SKM-1 treated with dmso at 0.1 percent for 144 hours (cell line): ENCODE measurements around the gene TMEM204.

Experiments
- DNase-seq: peaks from one replicate; lab custom pipeline; 2025; ENCODE audit not compliant: unreplicated experiment; lab: John Stamatoyannopoulos, UW

The TMEM204 gene

DNA sequence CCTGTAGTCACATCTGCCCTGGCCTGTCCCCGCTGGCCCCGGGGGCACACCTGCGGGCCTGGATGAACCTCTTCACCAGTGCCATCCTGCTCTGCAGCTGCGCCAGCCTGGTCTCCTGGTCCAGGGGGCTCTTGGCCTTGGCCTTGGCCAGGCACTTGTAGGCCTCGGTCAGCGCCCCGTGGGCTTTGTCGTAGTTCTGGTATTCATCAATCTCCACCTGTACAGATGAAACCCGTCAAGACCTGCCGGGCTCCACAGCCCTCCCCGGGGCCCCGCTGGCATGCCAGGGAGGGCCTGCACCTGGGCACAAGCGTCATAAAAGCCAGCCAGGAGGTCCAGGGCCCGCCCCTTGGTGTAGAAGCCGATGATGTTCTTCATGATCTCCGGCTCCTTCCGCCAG is 13.6 kb upstream of the TMEM204 start:
- no peak for DNase-seq

DNA sequence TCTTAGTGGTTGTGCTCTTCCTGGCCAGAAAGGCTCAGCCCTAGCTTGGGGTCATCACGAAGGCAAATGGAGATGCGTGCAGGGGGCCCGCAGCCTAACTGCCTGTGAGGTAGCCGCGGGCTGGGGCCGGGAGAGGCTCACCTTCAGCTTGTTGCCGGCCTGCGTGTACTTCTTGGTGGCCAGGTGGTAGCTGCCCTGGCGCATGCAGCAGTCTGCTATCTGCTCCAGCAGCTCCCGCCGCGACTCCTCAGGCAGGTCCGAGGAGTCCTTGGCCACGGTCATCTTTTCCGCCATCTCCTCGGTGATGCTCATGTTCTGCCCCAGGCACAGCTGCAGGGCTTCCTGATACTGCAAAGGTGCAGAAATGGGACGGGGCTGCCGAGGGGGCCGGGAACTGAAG is 13.0 kb upstream of the TMEM204 start:
- DNase-seq: no peak

DNA sequence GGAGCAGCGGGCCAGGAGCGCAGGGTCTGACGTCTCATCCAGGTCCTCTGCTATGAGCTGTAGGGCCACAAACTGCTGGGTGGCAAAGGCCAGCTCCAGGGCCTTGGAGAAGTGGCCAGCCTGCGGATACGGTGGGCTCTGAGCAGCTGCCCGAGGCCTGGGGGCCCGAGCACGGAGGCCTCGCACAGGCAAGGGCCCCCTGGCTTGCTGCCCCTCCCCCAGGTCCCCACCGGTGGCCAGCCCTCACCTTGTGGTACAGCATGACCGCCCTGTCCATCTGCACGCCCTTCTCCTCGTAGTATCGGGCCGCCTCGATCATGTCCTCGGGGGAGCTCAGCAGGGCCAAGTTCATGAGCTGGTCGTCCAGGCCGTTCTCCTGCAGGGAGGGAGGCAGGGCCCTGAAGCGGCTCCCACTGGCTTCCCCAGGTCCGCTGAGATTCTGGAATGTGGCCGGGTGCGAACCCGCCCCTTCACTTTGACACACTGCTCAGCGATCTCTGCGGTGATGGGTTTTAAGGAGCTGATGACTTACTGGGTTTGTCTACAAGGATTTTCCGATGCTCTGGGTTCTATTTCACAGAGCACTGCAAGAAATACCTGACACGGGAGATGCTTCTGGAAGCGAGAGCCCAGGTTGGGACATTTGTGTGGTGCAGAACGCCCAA is 9.8 kb upstream of the TMEM204 start:
- DNase-seq: no peak

DNA sequence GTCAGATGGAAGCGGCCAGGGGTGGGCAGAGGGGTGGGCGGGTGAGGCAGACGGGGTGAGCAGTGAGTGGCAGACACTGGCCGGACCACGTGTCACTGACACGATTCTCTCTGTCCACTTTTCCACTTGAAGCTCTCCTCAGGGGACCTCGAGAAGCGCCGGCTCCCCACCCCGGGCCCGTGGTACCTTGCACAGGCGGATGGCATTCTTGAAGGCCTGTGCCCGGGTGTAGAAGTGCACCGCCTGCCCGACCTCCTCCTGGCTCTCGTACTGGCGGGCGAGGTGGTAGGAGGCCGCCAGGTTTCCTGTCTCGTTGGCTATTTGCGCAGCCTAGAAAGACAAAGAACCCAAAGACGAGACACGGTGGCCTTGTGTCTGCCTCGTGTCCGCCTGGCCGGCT is 9.1 kb upstream of the TMEM204 start:
- no peak for DNase-seq

DNA sequence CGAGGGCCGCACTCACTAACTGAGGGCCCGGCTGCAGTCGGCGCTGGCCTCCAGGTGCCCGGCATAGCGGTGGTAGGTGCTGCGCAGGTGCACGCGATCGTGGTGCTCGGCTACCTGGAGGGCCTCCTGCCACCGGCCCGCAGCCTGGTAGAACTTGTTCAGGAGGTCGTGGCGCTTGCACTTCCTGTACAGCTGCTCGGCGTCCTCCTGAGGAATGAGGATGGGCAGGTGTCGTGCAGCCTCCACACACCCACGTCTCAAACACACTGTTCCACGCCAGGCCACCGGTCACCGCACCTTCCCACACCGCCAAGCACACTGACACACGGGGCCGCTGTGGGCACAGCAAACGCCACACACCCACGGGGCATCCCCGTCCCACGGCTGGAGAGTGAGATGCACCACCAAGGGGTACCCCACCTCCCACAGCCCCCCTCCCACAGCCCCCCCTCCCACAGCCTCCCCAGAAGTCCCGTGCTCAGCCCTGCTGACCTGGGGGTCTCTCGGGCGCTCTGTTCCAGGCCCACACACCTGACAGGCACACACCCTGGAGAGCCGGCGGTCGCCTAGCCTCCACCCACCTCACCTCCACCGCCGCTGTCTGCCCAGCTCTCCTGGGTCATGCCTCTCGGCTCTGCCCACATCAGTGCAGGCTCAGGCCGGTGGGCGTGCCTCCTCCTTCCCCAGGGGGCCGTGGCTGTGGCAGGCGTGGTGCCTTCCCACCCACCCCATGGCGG is 7.4 kb upstream of the TMEM204 start:
- no peak for DNase-seq

DNA sequence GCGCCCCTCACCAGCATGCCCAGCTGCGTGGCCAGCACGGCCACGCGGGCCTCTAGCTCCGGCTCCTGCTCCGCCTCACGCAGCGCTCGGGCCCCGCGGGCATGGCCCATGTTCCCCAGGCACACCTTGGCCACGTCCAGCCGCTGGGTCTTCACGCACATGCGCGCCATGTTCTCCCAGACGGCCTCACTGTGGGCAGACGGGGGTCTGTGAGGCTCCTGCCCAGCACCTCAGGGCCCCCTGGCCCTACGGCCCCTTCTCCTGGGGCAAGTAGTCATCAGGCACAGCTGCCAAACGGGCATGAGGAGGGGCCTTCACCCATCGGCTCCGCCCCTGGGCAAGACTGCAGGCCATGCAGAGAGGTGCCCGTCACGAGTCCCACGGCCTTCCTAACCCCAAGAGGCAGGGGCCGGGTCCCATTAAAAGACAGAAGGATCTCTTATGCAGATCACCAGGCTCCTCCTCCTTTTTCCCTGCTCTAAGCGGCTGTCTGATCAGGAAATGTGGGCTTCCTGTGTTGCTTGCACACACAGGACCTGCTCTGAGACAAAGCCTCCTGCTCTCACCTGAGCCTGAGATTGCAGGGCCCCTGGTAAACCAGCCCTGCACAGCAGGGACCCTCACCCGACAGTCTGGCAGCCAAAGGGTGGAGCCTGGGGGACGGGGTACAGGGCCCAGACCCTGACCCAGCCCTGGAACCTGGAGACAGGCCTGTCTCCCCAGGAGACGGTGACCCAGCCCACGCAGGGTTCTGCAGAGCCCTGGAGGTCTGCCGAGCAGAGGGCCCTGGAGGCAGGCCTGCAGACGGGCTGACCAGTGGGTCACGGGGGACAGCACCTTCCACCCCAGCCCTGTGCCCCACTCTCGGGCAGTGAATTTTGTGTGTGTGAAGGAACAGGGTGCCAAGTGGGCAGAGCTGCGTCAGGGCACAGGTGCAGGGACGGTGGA is 6.6 kb upstream of the TMEM204 start:
- no peak for DNase-seq

DNA sequence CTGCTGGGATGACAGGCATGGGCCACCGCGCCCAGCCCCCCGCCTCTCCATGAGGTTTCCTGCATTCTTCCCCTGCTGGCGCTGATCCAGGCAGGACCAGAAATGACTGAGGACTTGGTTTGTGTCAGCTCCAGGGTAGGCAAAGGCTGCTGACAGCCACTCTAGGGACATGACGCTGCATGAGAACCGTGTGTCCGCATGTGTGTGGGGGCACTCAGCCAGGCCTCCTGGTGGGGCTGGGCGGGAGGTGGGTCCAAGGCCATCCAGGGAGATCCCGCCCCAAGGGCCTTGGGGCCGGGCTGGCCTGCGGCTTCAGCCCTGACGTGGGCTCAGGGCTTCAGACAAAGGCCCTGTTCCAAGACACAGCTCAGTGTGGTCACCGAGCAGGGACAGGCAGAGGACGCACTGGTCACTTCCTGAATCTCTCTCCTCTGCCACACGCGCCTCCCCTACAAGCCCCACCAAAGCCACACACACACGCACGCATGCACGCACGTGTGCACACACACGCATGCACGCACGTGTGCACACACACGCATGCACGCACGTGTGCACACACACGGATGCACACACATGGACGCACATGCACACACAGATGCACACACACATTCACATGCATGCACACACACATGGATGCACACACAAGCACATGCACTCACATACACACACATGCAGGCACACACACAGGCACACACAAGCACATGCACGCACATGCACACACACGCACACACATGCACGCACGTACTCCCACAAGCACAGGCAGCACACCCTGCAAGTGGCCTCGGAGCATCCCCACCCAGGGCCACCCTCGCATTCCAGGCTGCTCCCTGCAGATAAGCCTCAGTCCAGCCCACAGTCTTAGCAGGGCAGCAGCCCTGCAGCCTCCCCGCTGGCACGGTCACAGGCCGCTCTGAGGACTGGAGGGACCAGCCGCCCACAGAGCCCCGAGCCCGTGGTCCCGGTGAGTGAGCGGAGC is 5.3 kb upstream of the TMEM204 start:
- no peak for DNase-seq

DNA sequence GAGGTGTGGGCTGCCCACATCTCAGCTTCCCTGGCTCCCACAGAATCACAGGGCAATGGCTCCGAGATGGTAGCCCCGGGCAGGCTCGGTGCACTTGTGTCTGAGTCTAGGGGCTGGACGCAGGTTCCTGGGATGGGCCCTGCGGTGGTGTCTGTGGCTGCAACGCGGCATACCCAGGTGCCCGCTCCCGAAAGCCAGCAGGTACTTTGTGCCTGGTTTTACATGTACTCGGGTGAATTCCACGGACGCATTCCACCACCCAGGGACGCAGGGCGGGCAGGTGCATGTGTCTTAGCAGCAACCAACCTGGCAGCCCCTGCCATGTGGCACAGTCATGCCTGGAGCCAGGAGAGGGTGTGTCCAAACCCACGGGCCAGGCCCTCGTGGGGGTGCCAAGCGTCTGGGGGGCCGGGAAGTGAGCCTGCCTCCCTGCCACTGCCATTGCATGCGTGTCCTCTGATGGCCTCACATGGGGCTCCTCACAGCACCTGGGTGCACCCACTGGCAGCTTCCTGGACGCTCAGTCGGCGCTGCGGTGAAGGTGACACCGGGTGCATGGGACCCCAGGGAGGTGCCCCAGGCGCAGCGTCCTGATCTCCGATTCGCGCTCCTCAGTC is 4.4 kb upstream of the TMEM204 start:
- DNase-seq: no peak

DNA sequence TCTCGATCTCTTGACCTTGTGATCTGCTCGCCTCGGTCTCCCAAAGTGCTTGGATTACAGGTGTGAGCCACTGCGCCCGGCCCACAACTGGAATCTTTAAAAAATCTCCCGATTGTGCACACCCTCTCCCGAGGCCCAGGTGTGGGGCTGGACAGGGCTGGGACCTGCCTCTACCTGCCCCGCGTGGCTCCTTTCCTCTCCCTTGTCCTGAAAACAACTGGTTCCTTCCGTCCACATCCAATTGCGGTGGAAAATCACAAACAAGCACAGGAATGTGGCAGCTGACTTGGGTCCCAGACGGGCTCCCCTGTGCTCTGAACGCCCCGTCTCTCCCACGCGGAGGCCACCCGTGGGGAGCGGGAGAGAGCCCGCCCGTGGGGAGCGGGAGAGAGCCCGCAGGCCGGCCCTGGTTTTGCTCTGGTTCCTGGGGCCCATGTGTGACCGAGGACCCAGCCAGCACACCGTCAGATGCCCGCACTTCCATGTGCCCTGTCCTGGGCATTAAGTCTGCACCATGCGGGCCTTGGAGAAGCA is 3.0 kb upstream of the TMEM204 start:
- DNase-seq: no peak

DNA sequence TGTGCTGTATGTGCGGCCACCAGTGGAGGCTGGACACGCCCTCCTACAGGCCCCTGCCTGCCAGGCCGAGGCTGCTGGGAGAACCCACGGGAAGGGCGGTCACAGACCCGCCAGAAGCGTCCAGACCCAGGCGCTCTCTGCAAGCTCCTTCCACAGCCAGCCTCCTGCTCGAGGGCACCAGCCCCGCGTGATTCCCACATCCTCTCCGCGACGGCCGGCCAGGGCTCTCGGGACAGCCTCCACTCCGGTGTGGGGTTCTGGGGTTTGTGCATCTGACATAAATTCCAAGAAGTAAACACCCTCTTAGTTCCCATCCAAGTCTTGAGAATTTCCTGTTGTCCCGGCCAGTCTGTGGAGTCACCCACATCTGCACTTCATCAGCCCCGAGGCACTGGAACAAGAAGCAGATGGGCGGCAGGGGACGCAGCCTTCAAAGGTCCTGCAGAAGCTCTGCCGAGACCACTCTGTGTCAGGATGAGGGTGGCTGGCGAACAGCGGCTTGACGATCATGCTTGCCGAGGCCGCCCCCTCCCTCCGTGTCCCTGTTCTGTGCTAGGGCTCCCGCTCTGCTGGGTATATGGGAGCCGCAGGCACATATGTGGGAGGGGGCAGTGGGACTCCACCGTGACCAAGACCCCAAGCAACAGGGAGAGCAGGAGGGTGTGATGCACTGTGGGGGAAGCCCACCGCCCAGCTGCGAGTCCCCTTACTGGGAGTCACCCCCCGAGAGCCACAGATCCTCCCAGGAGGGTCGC is 2.4 kb upstream of the TMEM204 start:
- DNase-seq: no peak

DNA sequence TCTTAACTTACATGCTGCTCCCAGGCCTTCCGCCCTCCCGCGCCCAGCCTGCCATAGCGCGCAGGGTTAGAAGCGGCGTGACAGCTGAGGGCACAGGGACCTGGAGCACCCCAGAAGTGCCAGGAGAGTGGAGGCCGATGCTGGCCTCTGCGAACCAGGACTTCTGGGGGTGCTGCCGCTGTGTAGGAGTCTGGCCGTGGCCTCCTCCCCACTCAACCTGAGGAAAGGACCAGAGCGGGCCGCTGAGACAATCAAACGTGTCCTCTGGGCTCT is 1.9 kb upstream of the TMEM204 start:
- no peak for DNase-seq

DNA sequence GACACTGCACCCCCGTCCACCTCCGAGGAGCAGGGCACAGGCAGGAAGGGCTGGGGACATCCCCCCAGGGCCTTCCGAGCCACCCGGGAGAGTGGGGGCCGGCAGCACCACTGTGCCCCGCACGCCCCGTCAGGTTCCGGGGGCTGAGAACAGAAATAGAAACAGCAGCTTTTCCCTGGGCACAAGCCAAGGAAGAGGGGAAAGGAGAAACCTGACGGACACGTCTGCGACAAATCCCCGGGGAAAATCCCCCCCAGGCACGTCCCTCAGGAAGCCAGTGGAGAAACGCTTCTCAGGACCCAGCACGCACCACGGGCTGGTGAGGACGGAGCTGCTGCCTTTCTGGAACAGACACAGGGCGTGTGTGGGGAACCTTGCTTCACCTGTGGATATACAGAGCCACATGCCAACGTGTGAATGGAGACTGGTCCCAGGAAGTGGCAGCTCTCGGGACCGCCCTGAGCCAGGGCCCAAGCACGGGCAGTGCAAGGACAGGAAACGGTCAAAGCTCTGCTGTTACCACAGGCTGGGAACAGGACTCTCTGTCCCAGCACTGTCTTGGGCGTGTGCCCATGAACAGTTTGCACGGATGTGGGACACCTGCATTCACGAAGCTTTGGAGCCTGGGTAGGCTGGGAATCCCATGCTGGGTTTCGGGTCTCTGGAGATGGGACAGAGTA is 1.2 kb upstream of the TMEM204 start:
- no peak for DNase-seq

DNA sequence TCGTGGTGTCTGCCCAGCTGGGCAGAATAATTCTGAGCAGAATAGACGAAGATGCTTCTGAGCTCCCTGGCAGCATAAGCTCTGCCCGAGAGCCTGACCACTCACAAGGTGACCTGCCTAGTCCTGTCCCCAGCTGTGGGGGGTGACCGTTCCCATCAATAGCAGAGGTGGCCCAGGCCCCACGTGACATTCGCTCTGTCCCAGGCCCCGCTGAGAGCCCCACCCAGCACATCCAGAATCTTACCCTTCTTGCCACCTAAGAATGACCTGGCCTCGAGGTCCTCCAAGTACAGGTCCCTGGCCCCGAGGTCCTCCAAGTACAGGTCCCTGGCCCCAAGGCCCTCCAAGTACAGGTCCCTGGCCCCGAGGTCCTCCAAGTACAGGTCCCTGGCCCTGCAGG is 695 bp upstream of the TMEM204 start:
- no peak for DNase-seq

DNA sequence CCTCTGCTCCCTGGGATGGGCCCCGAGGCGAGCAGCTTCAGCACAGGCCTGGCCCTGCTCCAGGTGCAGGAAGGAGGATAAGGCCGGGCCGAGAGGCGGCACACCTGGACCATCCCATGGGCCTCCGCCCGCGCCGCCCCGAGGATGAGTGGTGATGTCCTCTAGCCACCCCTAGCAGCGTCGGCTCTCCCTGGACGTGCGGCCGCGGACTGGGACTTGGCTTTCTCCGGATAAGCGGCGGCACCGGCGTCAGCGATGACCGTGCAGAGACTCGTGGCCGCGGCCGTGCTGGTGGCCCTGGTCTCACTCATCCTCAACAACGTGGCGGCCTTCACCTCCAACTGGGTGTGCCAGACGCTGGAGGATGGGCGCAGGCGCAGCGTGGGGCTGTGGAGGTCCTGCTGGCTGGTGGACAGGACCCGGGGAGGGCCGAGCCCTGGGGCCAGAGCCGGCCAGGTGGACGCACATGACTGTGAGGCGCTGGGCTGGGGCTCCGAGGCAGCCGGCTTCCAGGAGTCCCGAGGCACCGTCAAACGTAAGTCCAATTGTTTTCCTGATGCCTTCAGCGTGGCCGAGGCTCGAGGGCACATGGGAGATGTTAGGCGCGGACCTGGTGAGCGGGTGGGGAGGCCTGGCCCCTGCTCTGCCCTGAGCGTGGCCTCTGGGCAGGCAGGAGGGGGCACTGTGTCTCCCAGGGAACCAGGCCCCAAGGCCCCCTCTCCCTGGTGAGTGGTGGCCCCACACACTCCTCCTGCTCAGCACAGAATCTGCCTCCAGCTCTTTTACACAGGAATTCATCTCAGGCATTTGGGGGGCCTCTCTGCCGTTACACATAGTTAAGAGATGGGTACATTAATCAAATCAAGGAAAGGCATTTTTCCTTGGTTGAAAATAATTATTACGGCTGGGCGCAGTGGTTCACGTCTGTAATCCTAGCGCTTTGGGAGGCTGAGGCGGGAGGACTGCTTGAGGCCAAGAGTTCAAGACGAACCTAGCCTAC is 855 bp downstream of the TMEM204 start:
- no peak for DNase-seq

DNA sequence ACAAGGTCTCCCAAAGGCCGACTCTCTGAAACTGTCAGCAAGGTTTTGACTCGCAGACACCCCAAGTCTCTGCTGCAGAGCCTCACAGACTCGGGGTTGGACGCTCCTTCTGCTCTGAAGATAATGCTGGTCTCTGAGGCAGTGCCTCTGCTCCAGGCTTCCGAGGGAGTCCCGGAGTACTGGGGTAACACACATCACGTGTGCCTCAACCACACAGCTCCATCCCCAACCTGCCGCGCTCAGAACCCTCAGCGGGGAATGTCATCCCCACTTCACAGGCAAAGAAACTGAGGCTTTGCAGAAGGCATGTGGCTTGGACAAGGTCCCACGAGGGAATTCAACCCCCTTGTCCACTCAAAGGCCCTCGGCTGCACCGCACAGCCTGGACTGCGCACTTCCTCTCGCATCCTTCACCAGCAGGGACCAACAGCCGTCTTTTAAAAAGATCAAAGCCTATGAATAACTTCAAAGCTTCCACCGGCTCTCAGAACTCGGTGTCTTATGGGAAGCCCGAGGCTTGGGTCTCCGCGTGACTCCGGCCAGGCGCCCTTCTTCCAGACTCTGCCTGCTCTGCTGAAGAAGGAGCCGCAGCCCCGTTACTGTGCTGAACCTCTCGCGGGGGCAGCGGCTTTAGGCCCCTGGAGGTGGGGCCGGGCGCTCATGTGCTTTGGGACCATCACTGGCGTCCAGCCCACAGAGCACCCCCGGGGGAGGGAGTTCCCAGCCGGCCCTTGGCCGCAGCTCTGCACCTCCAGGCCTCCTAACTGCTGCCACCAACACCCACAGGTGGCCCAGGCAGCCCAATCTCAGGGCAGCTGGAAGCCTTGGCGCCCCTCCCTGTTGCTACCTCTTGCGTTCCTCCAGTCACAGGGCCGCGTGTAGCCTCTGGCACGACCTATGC is 2.2 kb downstream of the TMEM204 start:
- DNase-seq: no peak

DNA sequence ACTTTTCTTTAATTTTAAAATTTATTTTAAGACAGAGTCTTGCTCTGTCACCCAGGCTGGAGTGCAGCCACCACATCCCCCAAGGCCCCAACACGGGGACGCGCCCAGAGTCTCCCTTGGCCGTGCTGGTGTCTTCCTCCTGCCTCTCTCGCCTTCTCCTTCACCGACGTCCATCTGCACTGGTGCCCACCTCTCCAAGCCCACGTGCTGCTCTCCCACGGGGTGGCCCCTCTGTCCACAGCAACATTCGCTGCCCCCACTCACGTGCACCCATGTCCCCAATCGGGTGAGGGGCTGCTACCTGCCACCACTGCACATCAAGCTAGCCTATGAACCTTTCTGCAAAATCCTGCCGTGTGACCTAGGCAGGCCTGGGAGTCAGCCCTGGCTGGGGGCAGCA is 3.1 kb downstream of the TMEM204 start:
- no peak for DNase-seq

DNA sequence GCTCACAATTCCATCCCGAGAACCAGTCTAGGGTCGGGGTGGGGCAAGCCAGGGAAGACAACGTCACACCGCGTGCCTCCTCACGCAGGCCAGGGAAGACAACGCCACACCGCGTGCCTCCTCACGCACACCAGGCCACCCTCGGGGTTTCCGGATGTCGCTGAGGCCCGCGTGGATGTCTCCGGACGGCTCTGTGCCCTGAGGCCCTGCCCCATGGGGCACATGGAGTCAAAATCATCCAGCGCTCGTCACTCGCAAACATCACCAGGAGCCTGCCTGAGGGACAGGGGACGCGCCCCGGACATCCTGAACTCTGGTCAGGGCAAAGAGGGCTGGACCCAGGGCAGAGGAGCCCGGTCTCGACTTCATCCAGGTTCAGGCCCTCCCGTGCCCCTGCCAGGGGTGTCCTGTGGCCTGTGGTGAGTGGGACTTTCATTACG is 3.7 kb downstream of the TMEM204 start:
- no peak for DNase-seq
